ENCODE measurements around the gene REXO2. TPM values are rescaled to one million over a fixed set of nuclear protein-coding genes. Genes with fewer than 3 reads are reported as not detected.

The REXO2 gene
- 98.0 and 103 TPM in 2 replicates for total RNA-seq

DNA sequence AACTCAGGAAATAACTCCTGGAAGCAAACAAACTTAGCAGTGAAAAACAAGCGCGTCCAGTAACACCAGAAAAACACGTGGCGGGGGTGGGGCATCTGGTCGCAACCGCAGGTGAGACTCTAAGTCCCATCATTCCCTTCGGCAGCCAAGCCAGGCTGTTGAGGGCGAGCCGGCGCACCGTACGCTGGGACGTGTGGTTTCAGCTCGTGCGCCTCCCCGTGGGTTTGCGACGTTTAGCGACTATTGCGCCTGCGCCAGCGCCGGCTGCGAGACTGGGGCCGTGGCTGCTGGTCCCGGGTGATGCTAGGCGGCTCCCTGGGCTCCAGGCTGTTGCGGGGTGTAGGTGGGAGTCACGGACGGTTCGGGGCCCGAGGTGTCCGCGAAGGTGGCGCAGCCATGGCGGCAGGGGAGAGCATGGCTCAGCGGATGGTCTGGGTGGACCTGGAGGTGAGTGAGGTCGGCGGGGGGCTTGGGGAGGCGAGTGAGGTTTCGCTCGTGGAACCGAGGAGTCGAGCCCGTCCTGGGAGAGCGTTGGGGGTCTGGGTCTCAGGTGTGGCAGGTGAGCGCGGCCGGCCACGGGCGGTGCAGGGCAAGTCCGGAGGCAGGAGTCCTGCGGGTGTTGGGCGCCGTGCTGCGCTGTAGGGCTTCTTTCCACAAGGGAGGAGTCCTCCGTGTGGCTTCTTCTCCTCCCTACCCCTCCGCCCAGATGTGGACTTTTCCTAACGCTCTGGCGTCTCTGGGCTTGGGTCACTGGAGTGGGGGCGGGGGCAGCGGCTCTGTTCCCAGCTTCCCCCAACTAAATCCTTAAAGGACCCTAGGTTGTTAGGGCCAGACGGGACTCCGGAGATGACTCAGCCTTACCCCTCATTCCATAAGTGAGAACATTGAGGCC lies at the start of gene REXO2:
Gene REXO2 (plus strand): TSS at position 239 of the 892 bp plus-strand sequence. CDS start 62 bp downstream, at position 301.

DNA sequence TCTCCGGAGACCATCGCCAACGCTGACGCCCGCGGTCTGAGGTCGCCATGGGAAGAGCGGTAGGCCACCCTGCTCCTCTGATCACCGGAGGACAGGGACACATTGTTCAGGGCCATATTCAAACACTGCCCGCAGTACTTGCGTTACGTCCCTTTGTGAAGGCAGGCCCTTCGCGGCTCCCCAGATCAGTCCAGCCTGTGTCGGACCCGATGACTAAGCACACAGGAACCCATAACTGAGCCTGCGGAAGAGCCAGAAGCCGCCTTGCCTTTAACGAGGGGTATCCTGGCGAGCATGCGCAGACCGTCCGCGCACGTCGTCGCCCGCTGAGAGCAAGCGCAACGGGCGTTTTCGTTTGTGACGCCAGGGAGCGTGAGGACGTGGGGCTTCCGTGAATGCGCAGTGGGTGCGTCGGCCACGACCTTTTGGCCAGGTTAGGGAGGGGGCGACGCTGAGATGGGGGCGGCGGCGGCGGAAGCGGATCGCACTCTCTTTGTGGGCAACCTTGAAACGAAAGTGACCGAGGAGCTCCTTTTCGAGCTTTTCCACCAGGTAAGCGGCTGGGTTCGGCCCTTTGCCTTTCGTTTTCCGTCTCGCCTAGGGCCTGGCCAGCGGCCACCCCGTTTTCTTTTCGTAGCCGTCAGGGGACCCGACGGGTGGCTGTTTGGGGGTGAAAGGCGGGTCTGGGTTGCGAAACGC lies 38.9 kb upstream of the REXO2 start, which contains the start of the genes C11orf71 and RBM7:
Gene C11orf71 (minus strand): TSS at position 296 of the 699 bp plus-strand sequence. CDS start 180 bp downstream, at position 116.
Gene RBM7 (plus strand): TSS at position 451 of the 699 bp plus-strand sequence. CDS start 6 bp downstream, at position 457.

Other genes with a start within 250 kb of the REXO2 start
- 153 and 330 TPM in 2 replicates for gene NNMT, start 143.1 kb upstream of the REXO2 start, total RNA-seq
- 3.4 and 4.2 TPM in 2 replicates for gene C11orf71, start 39.0 kb upstream of the REXO2 start, total RNA-seq
- 36.3 and 43.4 TPM in 2 replicates for gene RBM7, start 38.8 kb upstream of the REXO2 start, total RNA-seq
- not detected in 2 replicates for gene NXPE1, start 120.4 kb downstream of the REXO2 start, total RNA-seq
- not detected in 2 replicates for gene NXPE4, start 156.3 kb downstream of the REXO2 start, total RNA-seq
- gene NXPE2, start 239.1 kb downstream of the REXO2 start, total RNA-seq = not detected in 2 replicates

Data from vein endothelial cell (primary cell).